GM12878 (cell line): ENCODE results near the gene NKD1. TPM values are rescaled to one million over a fixed set of nuclear protein-coding genes. Genes with fewer than 3 reads are reported as not detected.

Source experiments
- ATAC-seq: fragments of 200-7000 bp; cut with Tn5 transposase; 3 replicates; pipeline ENCODE4 v1.9.1; 2020; ENCODE audit warnings: mild to moderate bottlenecking, moderate library complexity
- BruUV-seq: library from RNA; stranded (reverse); fragments of 400-500 nt; replicated peaks from 2 replicates; lab custom pipeline; 2021; lab: Mats Ljungman, UMichigan
- CTCF ChIA-PET: fragments of 300-600 bp; sonication (Branson Sonifier 250); formaldehyde crosslinking; extraction: SDS; loops from one replicate; lab custom pipeline; 2021; ENCODE audit warnings: inconsistent platforms; lab: Yijun Ruan, JAX
- POLR2A ChIA-PET: fragments of 350-600 bp; formaldehyde crosslinking; extraction: SDS; loops from one replicate; lab custom pipeline; 2021; ENCODE audit warnings: inconsistent platforms; lab: Charles Lee
- RAD21 ChIA-PET: fragments of 300-600 bp; sonication (Branson Sonifier 250); formaldehyde crosslinking; loops from one replicate; lab custom pipeline; 2023; ENCODE audit warnings: antibody characterized with exemption; ENCODE audit not compliant: unreplicated experiment; lab: Charles Lee
- SMC1A ChIA-PET: fragments of 300-600 bp; sonication (Branson Sonifier 250); formaldehyde crosslinking; loops from one replicate; lab custom pipeline; 2023; ENCODE audit not compliant: unreplicated experiment, uncharacterized antibody; lab: Charles Lee
- DNase-seq: peaks from one replicate; pipeline ENCODE4 v3.0.0-alpha.2; 2011; ENCODE audit warnings: low read depth, low spot score
- FAIRE-seq: peaks from 3 replicates; lab custom pipeline; 2011; peaks lifted over from hg19 to GRCh38; lab: Jason Lieb, UNC
- H2AFZ ChIP-seq: 2 replicates; pipeline ENCODE4 v1.6.0; 2011; ENCODE audit warnings: low read depth, low read length, control low read depth; ENCODE audit not compliant: control insufficient read depth
- H3K27ac ChIP-seq: 2 replicates; pipeline ENCODE4 v1.5.1; 2011; ENCODE audit warnings: control low read depth; ENCODE audit not compliant: control insufficient read depth, insufficient read depth
- H3K27me3 ChIP-seq, 2 experiments: replicated peaks in 1 of 2; 2 replicates each; pipeline versions ENCODE4 v1.6.0 to v1.6.1; 2011; ENCODE audit warnings: low read length in 1 of 2; ENCODE audit not compliant: control insufficient read depth in 2 of 2, insufficient read depth in 2 of 2
- H3K36me3 ChIP-seq, 2 experiments: 2 replicates each; pipeline ENCODE4 v1.5.1; 2011; ENCODE audit warnings: low read length in 1 of 2; ENCODE audit not compliant: control insufficient read depth in 2 of 2, insufficient read depth in 2 of 2
- H3K4me1 ChIP-seq: 2 replicates; pipeline ENCODE4 v1.6.1; 2011; ENCODE audit warnings: mild to moderate bottlenecking, low read length, moderate library complexity, mixed read lengths; ENCODE audit not compliant: control insufficient read depth, insufficient read depth
- H3K4me2 ChIP-seq: 2 replicates; pipeline ENCODE4 v1.6.0; 2011; ENCODE audit warnings: control low read depth; ENCODE audit not compliant: control insufficient read depth, insufficient read depth
- H3K4me3 ChIP-seq: fragments of 200-600 bp; sonication (generic); 2 replicates; pipeline ENCODE4 v1.5.1; 2016
- H3K79me2 ChIP-seq: 2 replicates; pipeline ENCODE4 v1.6.0; 2011; ENCODE audit warnings: low read length; ENCODE audit not compliant: control insufficient read depth, insufficient read depth
- H3K9ac ChIP-seq: 2 replicates; pipeline ENCODE4 v1.8.0; 2011; ENCODE audit warnings: low read length, control low read depth, mixed read lengths; ENCODE audit not compliant: control insufficient read depth, insufficient read depth
- H3K9me3 ChIP-seq: replicated peaks from 3 replicates; pipeline ENCODE4 v1.5.1; 2011; ENCODE audit warnings: mild to moderate bottlenecking, low read length; ENCODE audit not compliant: control insufficient read depth, insufficient read depth
- H4K20me1 ChIP-seq: 2 replicates; pipeline ENCODE4 v1.6.0; 2011; ENCODE audit not compliant: control insufficient read depth, insufficient read depth
- BCLAF1 ChIP-seq: fragments of 450-650 bp; IDR thresholded peaks from 2 replicates; pipeline ENCODE4 v1.6.1; 2017; ENCODE audit warnings: antibody characterized with exemption, mild to moderate bottlenecking, moderate library complexity
- CHD2 ChIP-seq: IDR thresholded peaks from 2 replicates; pipeline ENCODE4 v1.6.1; 2011; ENCODE audit warnings: low read depth, low read length, improper control_type of control experiment, borderline replicate concordance
- CREB1 ChIP-seq: IDR thresholded peaks from 2 replicates; pipeline ENCODE4 v1.6.1; 2012; ENCODE audit warnings: low read depth, mild to moderate bottlenecking, inconsistent platforms
- DPF2 ChIP-seq: fragments of 450-650 bp; IDR thresholded peaks from 2 replicates; pipeline ENCODE4 v1.6.1; 2017; ENCODE audit warnings: mild to moderate bottlenecking
- HSF1 ChIP-seq: fragments of 150-350 bp; IDR thresholded peaks from 2 replicates; pipeline ENCODE4 v1.6.1; 2014; ENCODE audit warnings: mild to moderate bottlenecking, low read depth, low read length
- NBN ChIP-seq: fragments of 450-650 bp; IDR thresholded peaks from 2 replicates; pipeline ENCODE4 v1.6.1; 2016
- NR2C1 ChIP-seq: fragments of 450-650 bp; IDR thresholded peaks from 2 replicates; pipeline ENCODE4 v1.6.1; 2017; ENCODE audit warnings: antibody characterized with exemption, mild to moderate bottlenecking, moderate library complexity
- PRDM15 ChIP-seq: fragments of 450-650 bp; formaldehyde crosslinking; IDR thresholded peaks from 2 replicates; pipeline ENCODE4 v1.4.0; 2020; ENCODE audit warnings: mild to moderate bottlenecking, moderate library complexity
- SREBF2 ChIP-seq: IDR thresholded peaks from 2 replicates; pipeline ENCODE4 v1.6.1; 2012; ENCODE audit warnings: mild to moderate bottlenecking, low read length
- USF2 ChIP-seq: IDR thresholded peaks from 2 replicates; pipeline ENCODE4 v1.6.1; 2011; ENCODE audit warnings: low read depth, low read length, improper control_type of control experiment, borderline replicate concordance
- ZBTB40 ChIP-seq: fragments of 450-650 bp; IDR thresholded peaks from 2 replicates; pipeline ENCODE4 v1.6.1; 2016; ENCODE audit warnings: mild to moderate bottlenecking, moderate library complexity, borderline replicate concordance
- WGBS: methylation state at CpG from one replicate; pipeline ENCODE4 v1.1.6; 2016; ENCODE audit warnings: low lambda C conversion rate; ENCODE audit not compliant: insufficient replicate concordance, insufficient coverage; ENCODE audit errors: missing lambda C conversion rate; 5-methylcytosine and 5-hydroxymethylcytosine counted together
- in situ Hi-C: fragments of 300-500 bp; cut with MboI; formaldehyde crosslinking; loops from 9 replicates; pipeline ENCODE4 v1.14.3; 2018; ENCODE audit warnings: mixed read lengths
- intact Hi-C: fragments of 100-400 bp; cut with micrococcal nuclease; formaldehyde crosslinking; loops from one replicate; pipeline ENCODE4 v1.14.2; 2022; ENCODE audit not compliant: unreplicated experiment
- polyA plus RNA-seq, 11 experiments: library from polyadenylated mRNA; depleted of rRNA in 4 of 11; unstranded in 6 of 11; stranded (reverse) in 5 of 11; fragments of >200 nt; fragmentation: Nextera tagmentation in 4 of 11; fragmentation: Illumina TruSeq in 1 of 11; extraction: Ambion mirVana in 4 of 11; extraction: Trizol in 1 of 11; gene quantifications; 1 replicate in 1 of 11; 2 replicates in 10 of 11; pipeline versions ENCODE4 v1.2.1 to v1.2.3, GENCODE V29; 2011 to 2016; ENCODE audit warnings: inconsistent platforms in 2 of 11, missing spikeins in 2 of 11, low read depth in 1 of 11
- total RNA-seq, 4 experiments: library from RNA; depleted of rRNA in 3 of 4; stranded (reverse); fragments of >200 nt in 3 of 4; fragmentation: Illumina TruSeq in 1 of 4; extraction: Trizol in 1 of 4; gene quantifications; 2 replicates each; pipeline versions ENCODE4 v1.2.1 to v1.2.3, GENCODE V29; 2013 to 2021

Gene NKD1
- total and polyA plus RNA-seq, 10 of the 15 experiments (the other 5 are each of a cell fraction or from before 2014, with no cell fraction given), result under 0.01 to 0.49 (median 0.04) TPM; not detected in 2

- H3K4me2 ChIP-seq, result no peak overlapping the region
- intact Hi-C loops (no loop called here), in situ Hi-C loops (no loop called here)
- no TSS peak for BruUV-seq
- H3K9ac ChIP-seq, result no peak overlapping the region
- no peaks in the 10 kb centered on the region for H3K36me3 ChIP-seq
- CTCF ChIA-PET, result no interaction called here
- peaks cover 2% of the 10 kb centered on the region; the same call in 1 of the 3 replicates for H3K9me3 ChIP-seq
- FAIRE-seq (no peak), DNase-seq (no peak), ATAC-seq (no peak)
- no peak overlapping the region for H2AFZ ChIP-seq
- no peaks in the 10 kb centered on the region for H3K27me3 ChIP-seq
- H3K4me3 ChIP-seq, result no peak overlapping the region
- SMC1A ChIA-PET, result no interaction called here
- no peaks in the 10 kb centered on the region for H3K4me1 ChIP-seq
- no peak overlapping the region for H3K27ac ChIP-seq
- RAD21 ChIA-PET, result no interaction called here
- H4K20me1 ChIP-seq, result no peaks in the 10 kb centered on the region
- 48% methylated on average over 4 of the region's 4 CpGs for WGBS
- POLR2A ChIA-PET, result no interaction called here
- H3K79me2 ChIP-seq, result no peaks in the 10 kb centered on the region
- no peak for TF ChIP-seq USF2
- TF ChIP-seq NR2C1, result no peak
- no peak for TF ChIP-seq BCLAF1
- TF ChIP-seq CHD2, result no peak
- TF ChIP-seq NBN, result no peak
- TF ChIP-seq SREBF2, result no peak
- TF ChIP-seq HSF1, result no peak
- no peak for TF ChIP-seq ZBTB40
- TF ChIP-seq DPF2, result no peak
- no peak for TF ChIP-seq CREB1
- no peak for TF ChIP-seq PRDM15 (CRISPR knock-in tag)
Measured at GRCh38 chr16:50533317-50533716, 14.9 kb upstream of the NKD1 start.
